Left lobe of liver (tissue), 1 donor: ENCODE results near the gene KLHL35. TPM values are rescaled to one million over a fixed set of nuclear protein-coding genes. Genes with fewer than 3 reads are reported as not detected.

Source experiments
- total RNA-seq: library from RNA; stranded (reverse); gene quantifications from one replicate; pipeline ENCODE4 v1.2.1, GENCODE V29; 2021
- donor health status: DM: no; HTN: yes; CAD: no.

The KLHL35 gene
- total RNA-seq, 1 donor from 2014 or later = not detected

Other genes starting within 250 kb of the KLHL35 start
- not detected for gene TPBGL, start 192.4 kb downstream of the KLHL35 start, total RNA-seq
- 9.3 TPM for gene ARRB1, start 81.5 kb downstream of the KLHL35 start, total RNA-seq
- 474 TPM for gene RPS3, start 33.7 kb downstream of the KLHL35 start, total RNA-seq
- gene GDPD5, start 92.7 kb upstream of the KLHL35 start, total RNA-seq = 9.1 TPM
- gene SERPINH1, start 129.1 kb upstream of the KLHL35 start, total RNA-seq = 21.6 TPM
- gene MAP6, start 235.8 kb upstream of the KLHL35 start, total RNA-seq = 0.33 TPM